HG03442 (cell line): ENCODE measurements around the gene GRAMD4.

ENCODE experiments used
- ATAC-seq: cut with Tn5 transposase; IDR thresholded peaks from one replicate; pipeline ENCODE4 v1.9.1; 2021; ENCODE audit warnings: mild to moderate bottlenecking, moderate library complexity; ENCODE audit not compliant: unreplicated experiment

GRAMD4 gene

DNA sequence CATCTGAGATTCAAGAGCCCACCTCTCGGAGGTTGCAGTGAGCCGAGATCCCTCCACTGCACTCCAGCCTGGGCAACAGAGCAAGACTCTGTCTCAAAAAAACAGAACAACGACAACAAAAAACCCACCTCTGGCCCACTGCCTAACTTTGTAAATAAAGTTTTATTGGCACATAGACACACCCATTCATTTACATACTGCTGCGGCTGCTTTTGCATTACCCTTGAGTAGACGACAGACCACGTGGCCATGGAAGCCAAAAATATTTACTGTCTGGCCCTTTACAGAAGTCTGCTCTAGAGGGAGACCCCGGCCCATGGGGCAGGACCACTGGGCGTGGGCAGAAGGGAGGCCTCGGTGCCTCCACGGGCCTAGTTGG lies 47.0 kb downstream of the GRAMD4 start:
- ATAC-seq, result no peak

GRCh38 chr22:46668116-46668515 lies 47.9 kb downstream of the GRAMD4 start:
- no peak for ATAC-seq

- no peak for ATAC-seq
These were observed 49.0 kb downstream of the GRAMD4 start for GRCh38 chr22:46669201-46669600.

GRCh38 chr22:46671824-46672432 lies 51.7 kb downstream of the GRAMD4 start:
- no peak for ATAC-seq

GRCh38 chr22:46672731-46673130 lies 52.5 kb downstream of the GRAMD4 start:
- ATAC-seq, result no peak

DNA sequence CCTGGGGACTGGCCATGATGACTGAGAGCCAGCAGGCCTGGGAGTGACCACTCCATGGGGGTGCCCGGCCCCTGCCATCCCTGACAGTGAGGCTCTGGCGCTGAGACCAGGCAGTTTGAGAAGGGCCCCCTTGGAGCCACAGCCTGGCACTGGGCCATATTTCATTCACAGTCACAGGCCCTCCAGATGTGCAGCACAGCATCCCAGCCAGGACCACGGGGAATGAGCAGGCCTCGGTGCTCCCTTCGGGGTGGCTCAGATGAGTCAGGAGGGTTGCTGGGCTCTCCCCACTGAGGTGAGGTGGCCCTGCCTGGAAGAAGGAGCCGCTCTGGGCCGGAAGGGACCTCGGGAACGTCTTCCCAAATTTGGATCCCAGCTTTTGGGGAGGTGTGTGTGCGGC lies 53.0 kb downstream of the GRAMD4 start:
- no peak for ATAC-seq

GRCh38 chr22:46673662-46674236 lies 53.6 kb downstream of the GRAMD4 start:
- ATAC-seq, result no peak

- no peak for ATAC-seq
These were observed 54.2 kb downstream of the GRAMD4 start for GRCh38 chr22:46674367-46674781.

DNA sequence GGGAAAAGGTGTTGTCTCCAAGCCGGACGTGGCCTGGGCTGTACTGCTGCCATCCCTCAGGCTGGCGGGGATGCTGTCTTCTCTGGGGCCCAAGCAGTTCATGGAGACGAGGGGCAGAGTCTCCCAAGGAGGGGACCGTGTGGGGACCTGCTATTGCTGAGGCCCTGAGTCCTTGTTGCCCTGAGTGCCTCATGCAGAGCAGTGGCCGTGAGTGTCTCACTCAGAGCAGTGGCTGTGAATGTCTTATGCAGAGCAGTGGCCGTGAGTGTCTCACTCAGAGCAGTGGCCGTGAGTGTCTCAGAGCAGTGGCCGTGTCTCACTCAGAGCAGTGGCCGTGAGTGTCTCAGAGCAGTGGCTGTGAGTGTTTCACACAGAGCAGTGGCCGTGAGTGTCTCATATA lies 54.7 kb downstream of the GRAMD4 start:
- no peak for ATAC-seq

DNA sequence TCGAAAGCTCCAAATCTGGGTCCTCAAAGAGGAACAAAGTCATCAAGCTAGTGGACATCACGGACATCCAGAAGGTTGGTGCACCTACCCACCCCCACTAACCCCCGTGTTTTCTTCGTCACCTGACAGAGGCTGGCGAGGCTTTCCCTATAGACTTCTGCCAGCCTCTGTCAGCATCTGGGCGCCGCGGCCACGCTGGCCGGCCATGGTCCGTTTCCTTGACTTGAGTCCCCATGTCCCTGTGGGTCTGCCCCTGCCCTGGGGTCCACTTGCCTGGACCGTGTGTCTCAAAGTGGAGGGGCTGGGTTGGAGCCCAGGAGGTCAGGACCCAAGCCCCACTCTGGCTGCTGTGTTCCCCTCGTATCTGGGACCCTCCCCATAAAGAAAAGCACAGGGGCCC lies 55.3 kb downstream of the GRAMD4 start:
- no peak for ATAC-seq

- no peak for ATAC-seq
These were observed 55.8 kb downstream of the GRAMD4 start for GRCh38 chr22:46675938-46676337.

- no peak for ATAC-seq
These were observed 56.3 kb downstream of the GRAMD4 start for GRCh38 chr22:46676479-46676878.

DNA sequence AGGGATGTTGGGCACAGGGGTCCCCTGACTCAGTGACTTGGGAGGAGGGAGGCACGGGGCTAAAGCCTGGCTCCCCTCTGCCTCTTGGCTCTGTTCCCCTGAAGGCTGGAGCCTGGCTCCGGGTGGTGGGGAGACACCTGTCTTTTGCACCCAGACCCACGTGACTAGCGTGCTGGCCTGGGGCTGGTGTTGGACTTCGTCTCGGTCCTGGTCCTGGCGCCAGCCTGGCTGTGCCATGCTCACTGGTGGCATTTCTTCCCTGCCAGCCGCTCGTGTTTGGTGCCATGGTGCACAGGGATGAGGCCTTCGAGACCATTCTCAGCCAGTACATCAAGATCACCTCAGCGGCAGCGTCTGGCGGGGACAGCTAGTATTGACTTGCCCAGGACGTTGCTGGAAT lies 56.7 kb downstream of the GRAMD4 start:
- ATAC-seq, result no peak

DNA sequence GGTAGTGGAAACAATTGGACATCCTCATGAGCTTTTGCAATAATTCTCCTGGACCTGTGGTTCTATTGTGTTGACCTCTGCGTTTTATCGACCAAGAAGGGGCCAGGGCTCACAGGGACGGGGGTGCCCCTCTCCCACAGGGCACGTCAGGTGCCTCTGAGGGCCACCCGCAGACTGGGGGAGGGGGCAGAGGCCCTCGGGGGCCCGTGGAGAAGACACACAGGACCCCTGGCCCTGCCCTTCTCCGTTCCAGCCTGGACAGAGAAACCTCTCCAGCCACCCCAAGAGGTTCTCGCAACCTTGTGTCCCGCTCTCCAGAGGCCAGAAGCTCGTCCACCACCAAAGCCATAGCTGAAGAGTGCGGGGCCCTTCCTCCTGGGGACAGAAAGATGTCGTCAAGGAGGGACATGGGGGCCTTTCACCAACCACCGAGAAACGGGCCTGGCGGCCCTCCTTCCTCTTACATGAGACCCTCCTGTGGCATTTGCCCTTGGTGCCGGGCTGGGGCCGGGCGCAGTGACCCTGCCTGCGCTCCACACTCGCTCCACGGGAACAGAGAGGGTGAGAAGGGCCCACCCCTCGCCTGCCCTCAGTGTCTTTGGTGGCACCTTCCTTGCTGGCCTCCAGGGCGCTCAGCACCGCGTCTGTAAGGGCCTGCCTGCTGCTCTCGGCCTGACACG lies 57.3 kb downstream of the GRAMD4 start:
- no peak for ATAC-seq

DNA sequence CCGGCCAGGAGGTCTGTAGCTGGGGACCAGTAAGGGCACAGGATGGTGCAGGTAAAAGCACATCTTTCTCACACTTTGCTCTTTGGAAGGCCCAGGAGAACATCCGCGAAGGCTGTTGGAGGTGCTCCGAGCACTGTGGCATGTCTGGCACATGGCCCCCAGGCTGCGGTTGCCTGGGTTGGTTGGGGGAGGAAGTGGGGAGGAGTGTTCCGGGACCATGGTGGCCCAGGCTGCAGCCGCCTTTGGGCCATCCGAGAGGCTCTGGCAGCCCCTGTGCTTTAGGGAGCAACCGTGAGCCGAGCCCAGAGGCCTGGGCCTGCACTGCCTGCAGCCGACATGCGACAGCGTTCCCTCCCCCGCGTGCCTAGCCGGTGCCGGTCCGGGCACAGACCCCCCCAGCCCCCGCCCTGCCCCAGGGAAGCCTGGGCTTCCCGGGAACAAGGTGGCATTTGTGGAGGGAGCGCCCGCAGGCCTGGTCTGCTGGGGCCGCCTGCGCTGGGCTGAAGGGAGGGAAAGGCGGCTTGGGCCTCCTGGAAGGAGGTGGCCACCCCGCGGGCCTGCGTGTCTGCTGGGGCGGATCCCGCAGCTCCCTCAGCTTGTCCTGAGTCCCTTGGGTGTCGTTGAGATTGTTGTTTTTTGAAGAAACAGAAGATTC lies 57.9 kb downstream of the GRAMD4 start:
- ATAC-seq, result no peak

DNA sequence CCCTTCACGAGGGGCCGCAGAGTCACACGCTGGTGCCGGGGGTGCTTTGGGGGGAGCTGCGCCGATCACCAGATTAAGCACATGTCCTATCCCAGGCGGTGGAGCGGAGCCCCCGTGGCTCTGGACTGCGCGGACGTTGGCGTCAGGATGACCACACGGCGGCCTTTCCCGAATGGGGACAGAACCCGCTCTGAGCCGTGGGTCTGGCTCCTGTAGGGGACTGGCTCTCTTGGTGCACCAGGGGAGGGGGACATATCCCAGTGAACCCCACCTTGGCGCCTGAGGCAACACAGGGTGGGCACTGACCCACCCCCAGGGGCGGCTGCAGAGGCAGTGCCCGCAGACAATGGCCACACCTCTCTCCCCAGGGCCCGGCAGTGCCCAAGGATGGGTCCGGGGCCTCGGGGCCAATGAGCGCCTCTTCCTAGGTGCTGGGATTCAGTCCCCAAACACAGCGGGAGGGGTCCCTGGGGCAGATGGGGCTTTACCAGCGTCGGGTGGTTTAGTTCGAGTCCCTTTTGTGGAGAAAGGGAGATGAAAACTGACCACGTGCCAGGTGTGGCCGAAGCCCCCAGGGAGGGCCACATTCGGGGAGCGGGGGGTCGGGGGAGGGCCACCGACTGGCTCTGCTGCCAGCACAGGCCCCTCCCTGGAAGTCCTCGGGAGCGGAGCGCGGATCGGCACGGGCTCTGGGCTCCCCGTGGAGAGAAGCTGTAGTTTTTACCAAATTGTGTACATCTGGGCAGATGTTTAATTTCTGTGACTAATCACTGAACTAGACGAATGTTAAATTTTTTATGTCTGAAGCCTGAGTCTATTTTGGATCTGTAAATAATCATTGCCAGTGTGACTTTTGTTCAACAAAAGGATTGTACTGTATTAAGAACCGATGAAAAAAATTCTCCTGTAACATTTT lies 58.9 kb downstream of the GRAMD4 start:
- ATAC-seq, result no peak

DNA sequence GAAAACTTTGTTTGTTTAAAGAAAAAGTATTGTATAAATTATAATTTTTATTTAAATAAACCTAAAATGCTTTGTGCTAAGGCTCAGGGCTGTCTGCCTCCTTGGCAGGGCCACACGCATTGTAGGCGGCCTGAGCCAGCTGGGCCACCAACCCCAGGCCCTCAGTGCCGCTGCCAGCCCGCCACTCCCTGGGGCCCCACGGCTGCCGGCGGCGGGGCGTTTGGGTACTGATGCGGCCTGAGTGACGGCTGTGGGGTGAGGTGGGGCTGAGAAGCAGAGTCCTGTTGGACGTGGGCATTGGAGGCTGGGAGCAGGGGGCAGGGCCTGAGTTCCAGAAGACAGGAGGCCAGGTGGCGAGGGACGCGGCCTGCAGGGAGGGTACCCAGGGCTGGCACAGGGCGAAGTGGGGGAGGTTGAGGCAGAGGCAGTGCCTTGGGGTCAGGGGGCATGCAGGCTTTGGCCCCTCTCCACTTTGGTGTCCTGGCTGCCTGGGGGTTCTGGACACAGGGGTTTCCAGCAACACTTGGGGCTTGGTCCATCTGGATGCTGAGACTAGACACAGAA lies 59.6 kb downstream of the GRAMD4 start:
- no peak for ATAC-seq

DNA sequence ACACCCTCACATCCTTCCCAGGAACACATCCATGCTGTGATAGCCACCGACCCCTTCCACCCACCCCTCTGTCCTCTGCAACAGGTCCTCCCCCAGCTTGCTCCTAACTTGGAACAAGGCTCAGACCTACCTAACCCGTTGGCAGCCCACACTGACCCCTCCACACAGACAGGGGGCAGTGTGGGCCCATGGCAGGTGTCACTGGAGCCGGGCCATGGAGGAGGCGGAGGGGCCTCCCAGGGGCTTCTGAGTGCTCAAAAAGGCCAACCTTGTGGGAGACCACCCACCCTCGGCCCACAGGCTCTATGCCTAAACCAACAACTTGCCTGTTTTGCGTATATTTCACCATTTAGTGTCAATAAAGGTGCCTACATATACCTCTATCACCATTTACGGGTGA lies 60.8 kb downstream of the GRAMD4 start:
- ATAC-seq, result no peak

- ATAC-seq, result no peak
These were observed 62.0 kb downstream of the GRAMD4 start for GRCh38 chr22:46682011-46682731.

DNA sequence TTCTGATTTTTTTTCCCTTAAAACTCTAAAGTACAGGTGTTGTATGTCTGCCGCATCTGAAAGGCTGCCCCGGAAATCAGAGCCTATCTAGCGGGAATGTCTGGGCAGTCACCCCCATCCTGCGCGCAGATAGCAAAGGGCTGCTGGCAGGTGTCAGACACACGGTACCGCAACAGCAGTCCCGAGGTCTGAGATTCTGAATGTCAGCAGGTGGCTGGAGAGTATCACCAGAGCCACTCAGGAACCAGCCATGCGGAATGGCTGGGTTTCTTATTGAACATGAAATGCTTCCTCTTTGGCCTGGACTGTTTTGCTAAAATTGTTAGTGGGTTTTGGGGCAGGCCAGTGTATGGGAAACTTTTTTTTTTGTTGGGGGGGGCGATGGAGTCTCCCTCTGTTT lies 64.5 kb downstream of the GRAMD4 start:
- ATAC-seq, result no peak
